DMS153 (cell line): Measurements from ENCODE around the gene UGP2.
"Not testable (repeated sequence)": the region's sequence is repeated elsewhere in the genome, so short reads cannot be mapped to it uniquely, and the experiment has no call there.

Experiments used
- DNase-seq: peaks from one replicate; lab custom pipeline; 2025; lab: John Stamatoyannopoulos, UW

Gene UGP2

GRCh38 chr2:63841254-63842022 lies at the start of gene UGP2:
TSS of gene UGP2 (plus strand) at chr2:63841896. CDS start at chr2:63842186, 290 bp downstream.
- DNase-seq, result peak; percentile 75

- no peak for DNase-seq
Observed at GRCh38 chr2:63792530-63792929, 49.2 kb upstream of the UGP2 start.

- DNase-seq, result no peak
Observed at GRCh38 chr2:63796366-63796765, 45.3 kb upstream of the UGP2 start.

- DNase-seq, result no peak
Observed at GRCh38 chr2:63796796-63797195, 44.9 kb upstream of the UGP2 start.

GRCh38 chr2:63801455-63801854 lies 40.2 kb upstream of the UGP2 start:
- DNase-seq, result no peak

- DNase-seq, result no peak
Observed at GRCh38 chr2:63805412-63805811, 36.3 kb upstream of the UGP2 start.

- not testable (repeated sequence) for DNase-seq
Observed at GRCh38 chr2:63808036-63808435, 33.7 kb upstream of the UGP2 start.

- not testable (repeated sequence) for DNase-seq
Observed at GRCh38 chr2:63808911-63809310, 32.8 kb upstream of the UGP2 start.

- DNase-seq, result no peak
Observed at GRCh38 chr2:63811063-63811462, 30.6 kb upstream of the UGP2 start.

- DNase-seq, result not testable (repeated sequence)
Observed at GRCh38 chr2:63811870-63812269, 29.8 kb upstream of the UGP2 start.

- no peak for DNase-seq
Observed at GRCh38 chr2:63814114-63814513, 27.6 kb upstream of the UGP2 start.

GRCh38 chr2:63817382-63817781 lies 24.3 kb upstream of the UGP2 start:
- DNase-seq, result no peak

- no peak for DNase-seq
Observed at GRCh38 chr2:63818271-63818670, 23.4 kb upstream of the UGP2 start.

- DNase-seq, result peak; percentile 60
Observed at GRCh38 chr2:63819256-63819655, 22.4 kb upstream of the UGP2 start.

- DNase-seq, result no peak
Observed at GRCh38 chr2:63819765-63820717, 21.7 kb upstream of the UGP2 start.

- DNase-seq, result no peak
Observed at GRCh38 chr2:63820969-63821368, 20.7 kb upstream of the UGP2 start.

GRCh38 chr2:63821396-63821795 lies 20.3 kb upstream of the UGP2 start:
- no peak for DNase-seq

GRCh38 chr2:63822478-63822877 lies 19.2 kb upstream of the UGP2 start:
- no peak for DNase-seq

GRCh38 chr2:63827749-63828148 lies 13.9 kb upstream of the UGP2 start:
- DNase-seq, result no peak

GRCh38 chr2:63831176-63831575 lies 10.5 kb upstream of the UGP2 start:
- DNase-seq, result no peak

GRCh38 chr2:63834401-63834800 lies 7.3 kb upstream of the UGP2 start:
- DNase-seq, result no peak

- DNase-seq, result no peak
Observed at GRCh38 chr2:63837036-63837594, 4.6 kb upstream of the UGP2 start.
